Activated CD8-positive, alpha-beta T cell treated with anti-CD3 and anti-CD28 coated beads for 36 hours (primary cell): Measurements from ENCODE around the gene EPB41L5. TPM values are rescaled to one million over a fixed set of nuclear protein-coding genes. Genes with fewer than 3 reads are reported as not detected.
"Not testable (repeated sequence)": the region's sequence is repeated elsewhere in the genome, so short reads cannot be mapped to it uniquely, and the experiment has no call there.

ENCODE experiments used
- ATAC-seq: fragments of 200-7000 bp; cut with Tn5 transposase; one replicate; pipeline ENCODE4 v1.10.0; 2021; ENCODE audit warnings: mild to moderate bottlenecking, moderate library complexity
- CTCF ChIA-PET: fragments of 350-600 bp; sonication (Branson Sonifier 250); formaldehyde crosslinking; loops from one replicate; lab custom pipeline; 2021; ENCODE audit warnings: antibody characterized with exemption; lab: Charles Lee
- POLR2A ChIA-PET: fragments of 350-600 bp; sonication (Branson Sonifier 250); formaldehyde crosslinking; loops from one replicate; lab custom pipeline; 2021; ENCODE audit warnings: antibody characterized with exemption; lab: Charles Lee
- DNase-seq: peaks from one replicate; pipeline ENCODE4 v3.0.0-alpha.2; 2020
- H3K27ac Mint-ChIP-seq: one replicate; pipeline ENCODE4 v1.8.0; 2021; ENCODE audit warnings: mild to moderate bottlenecking, mixed read lengths
- H3K27me3 Mint-ChIP-seq: one replicate; pipeline ENCODE4 v1.8.0; 2021; ENCODE audit warnings: mixed read lengths
- H3K36me3 Mint-ChIP-seq: one replicate; pipeline ENCODE4 v1.8.0; 2021; ENCODE audit warnings: low read depth, mixed read lengths
- H3K4me1 Mint-ChIP-seq: one replicate; pipeline ENCODE4 v1.8.0; 2021; ENCODE audit warnings: low read depth, mixed read lengths
- H3K4me3 Mint-ChIP-seq: one replicate; pipeline ENCODE4 v1.8.0; 2021; ENCODE audit warnings: mild to moderate bottlenecking, moderate library complexity, mixed read lengths
- H3K9me3 Mint-ChIP-seq: one replicate; pipeline ENCODE4 v1.8.0; 2021; ENCODE audit warnings: mixed read lengths
- intact Hi-C: fragments of 100-400 bp; cut with micrococcal nuclease; formaldehyde crosslinking; loops from one replicate; pipeline ENCODE4 v1.10.0; 2022
- total RNA-seq, 2 experiments: library from RNA; stranded (reverse); gene quantifications; one replicate each; pipeline ENCODE4 v1.2.3, GENCODE V29; 2021
- TF ChIP-seq, protein P1 (sequence below): fragments of 200-600 bp; IDR thresholded peaks from one replicate; pipeline ENCODE4 v1.8.0; 2022; ENCODE audit warnings: antibody characterized with exemption, mild to moderate bottlenecking

The EPB41L5 gene
- total RNA-seq, 2 experiments from 2014 or later: 3.9 TPM

DNA sequence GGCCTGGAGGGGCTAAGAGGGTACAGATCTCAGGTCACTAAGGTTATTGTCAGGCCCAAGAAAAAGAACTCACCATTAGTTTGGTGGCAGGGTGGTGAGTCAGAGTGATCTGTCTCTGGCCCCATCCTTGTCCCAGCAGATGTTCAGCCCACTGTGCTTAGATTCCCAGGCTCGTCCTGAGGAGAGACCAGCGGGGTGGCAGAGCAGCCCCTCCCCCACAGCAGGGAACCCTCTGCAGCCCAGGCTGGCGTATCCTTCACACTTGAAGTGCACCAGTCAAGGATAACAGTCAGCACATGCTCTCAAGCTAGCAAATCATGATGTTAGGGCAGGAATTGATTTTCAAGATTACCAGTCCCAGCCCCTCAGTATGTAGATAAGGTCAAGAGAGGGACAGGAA is 167.2 kb downstream of the EPB41L5 start:
- ATAC-seq (no peak), DNase-seq (no peak)
- peaks cover 55% of the 10 kb centered on the region for H3K4me1 Mint-ChIP-seq
- no peaks in the 10 kb centered on the region for H3K9me3 Mint-ChIP-seq
- intact Hi-C loops: no loop called here
- ChIA-PET POLR2A (no interaction called here), CTCF (interaction anchor here (0.7 to 1.6 kb wide), 2 partner anchors 476 to 539 kb away, joined by 3 to 5 read pairs; no protein-coding TSS in a partner anchor)
- H3K27ac Mint-ChIP-seq: no peak overlapping the region
- H3K27me3 Mint-ChIP-seq: no peaks in the 10 kb centered on the region
- no peak overlapping the region for H3K4me3 Mint-ChIP-seq
- TF ChIP-seq, protein P1, sequence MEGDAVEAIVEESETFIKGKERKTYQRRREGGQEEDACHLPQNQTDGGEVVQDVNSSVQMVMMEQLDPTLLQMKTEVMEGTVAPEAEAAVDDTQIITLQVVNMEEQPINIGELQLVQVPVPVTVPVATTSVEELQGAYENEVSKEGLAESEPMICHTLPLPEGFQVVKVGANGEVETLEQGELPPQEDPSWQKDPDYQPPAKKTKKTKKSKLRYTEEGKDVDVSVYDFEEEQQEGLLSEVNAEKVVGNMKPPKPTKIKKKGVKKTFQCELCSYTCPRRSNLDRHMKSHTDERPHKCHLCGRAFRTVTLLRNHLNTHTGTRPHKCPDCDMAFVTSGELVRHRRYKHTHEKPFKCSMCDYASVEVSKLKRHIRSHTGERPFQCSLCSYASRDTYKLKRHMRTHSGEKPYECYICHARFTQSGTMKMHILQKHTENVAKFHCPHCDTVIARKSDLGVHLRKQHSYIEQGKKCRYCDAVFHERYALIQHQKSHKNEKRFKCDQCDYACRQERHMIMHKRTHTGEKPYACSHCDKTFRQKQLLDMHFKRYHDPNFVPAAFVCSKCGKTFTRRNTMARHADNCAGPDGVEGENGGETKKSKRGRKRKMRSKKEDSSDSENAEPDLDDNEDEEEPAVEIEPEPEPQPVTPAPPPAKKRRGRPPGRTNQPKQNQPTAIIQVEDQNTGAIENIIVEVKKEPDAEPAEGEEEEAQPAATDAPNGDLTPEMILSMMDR: no peak
- H3K36me3 Mint-ChIP-seq: no peaks in the 10 kb centered on the region

DNA sequence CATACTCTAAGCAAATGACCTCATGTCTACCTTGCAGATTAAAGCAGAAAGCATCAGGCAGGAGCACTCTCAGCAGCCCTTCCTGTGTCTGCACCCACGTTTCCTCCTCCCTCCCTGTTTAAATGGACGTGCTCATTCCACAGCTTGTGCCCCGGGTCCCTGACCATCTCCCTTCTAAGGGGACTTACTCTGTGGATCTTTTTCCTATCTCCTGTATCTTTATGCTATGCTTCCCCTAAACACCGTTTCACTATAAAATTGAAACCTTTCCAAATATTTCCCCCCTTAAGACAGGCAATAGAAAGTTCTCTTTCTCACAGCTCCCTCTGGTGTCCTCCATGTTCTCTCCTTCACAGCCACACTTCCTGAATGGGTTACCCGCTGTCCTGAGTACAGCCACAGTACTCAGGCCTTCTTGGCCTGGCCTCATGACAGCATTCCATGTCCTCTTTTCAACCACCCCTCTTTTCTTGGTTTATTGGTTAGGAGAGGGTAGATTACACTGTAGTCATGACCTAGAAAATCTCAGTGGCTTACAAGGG is 169.2 kb downstream of the EPB41L5 start:
- intact Hi-C loops: no loop called here
- DNase-seq: no peak
- Mint-ChIP-seq H3K4me3 (peak overlapping the region; percentile 10), H3K9me3 (no peaks in the 10 kb centered on the region), H3K27me3 (no peaks in the 10 kb centered on the region), H3K36me3 (no peaks in the 10 kb centered on the region), H3K27ac (peak overlapping the region; percentile 79), H3K4me1 (peaks cover 40% of the 10 kb centered on the region)
- POLR2A ChIA-PET: no interaction called here
- peak; percentile 12 for ATAC-seq
- CTCF ChIA-PET: interaction anchor here (1.0 to 3.7 kb wide), 4 partner anchors 72 to 356 kb away, joined by 3 to 12 read pairs (median 4); no protein-coding TSS in a partner anchor
- TF ChIP-seq, protein P1: no peak

DNA sequence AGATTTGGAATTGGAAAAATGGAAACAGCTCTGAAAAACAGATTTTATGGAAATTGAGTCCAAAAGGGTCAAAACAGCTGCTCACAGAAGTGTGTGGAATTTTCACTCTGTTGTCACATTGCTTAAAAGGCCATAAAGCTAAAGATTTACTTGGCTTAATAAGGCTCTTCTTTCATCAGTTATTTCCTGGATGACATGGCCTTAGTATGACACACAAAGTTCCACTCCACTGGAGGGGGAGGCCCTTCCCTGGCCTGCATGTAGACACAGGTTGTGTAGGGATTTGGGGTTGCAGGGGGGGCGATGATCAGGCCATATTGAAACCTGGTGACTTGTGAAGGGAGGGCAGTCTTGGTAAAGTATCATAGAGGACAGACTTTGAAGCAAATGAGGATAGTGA is 176.3 kb downstream of the EPB41L5 start:
- no peaks in the 10 kb centered on the region for H3K4me1 Mint-ChIP-seq
- no peak overlapping the region for H3K27ac Mint-ChIP-seq
- TF ChIP-seq, protein P1: no peak
- DNase-seq (no peak), ATAC-seq (no peak)
- no peak overlapping the region for H3K4me3 Mint-ChIP-seq
- ChIA-PET POLR2A (no interaction called here), CTCF (no interaction called here)
- intact Hi-C loops: no loop called here
- H3K27me3 Mint-ChIP-seq: no peaks in the 10 kb centered on the region
- peaks cover 16% of the 10 kb centered on the region for H3K9me3 Mint-ChIP-seq
- peaks cover 8% of the 10 kb centered on the region for H3K36me3 Mint-ChIP-seq

DNA sequence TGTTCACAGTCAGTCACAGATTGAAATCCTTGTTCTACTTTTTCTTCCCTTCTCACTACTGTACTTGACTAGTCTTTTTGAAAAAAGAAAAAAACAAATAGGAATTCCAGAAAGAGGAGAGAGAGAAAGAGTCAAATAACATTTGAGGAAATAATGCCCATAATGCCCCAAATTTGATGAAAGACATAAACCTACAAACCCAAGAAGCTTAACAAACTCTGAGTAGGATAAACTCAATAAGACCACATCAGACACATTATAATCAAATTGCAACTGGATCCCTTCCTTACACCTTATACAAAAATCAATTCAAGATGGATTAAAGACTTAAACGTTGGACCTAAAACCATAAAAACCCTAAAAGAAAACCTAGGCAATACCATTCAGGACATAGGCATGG is 179.4 kb downstream of the EPB41L5 start:
- POLR2A ChIA-PET: no interaction called here
- H3K4me3 Mint-ChIP-seq: no peak overlapping the region

DNA sequence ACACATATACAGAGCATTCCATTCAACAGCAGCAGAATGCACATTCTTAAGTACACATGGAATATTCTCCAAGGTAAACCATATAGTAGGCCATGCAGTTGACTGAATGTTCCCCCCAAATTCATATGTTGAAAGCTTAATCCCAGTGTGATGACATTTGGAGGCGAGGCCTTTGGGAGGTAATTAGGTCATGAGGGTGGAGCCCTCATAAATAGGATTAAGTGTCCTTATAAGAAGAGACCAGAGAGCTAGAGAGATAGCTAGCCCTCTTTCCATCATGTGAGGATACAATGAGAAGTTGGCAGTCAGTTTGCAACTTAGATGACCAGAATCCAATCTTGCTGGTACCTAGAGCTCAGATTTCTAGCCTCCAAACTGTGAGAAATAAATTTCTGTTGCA is 182.7 kb downstream of the EPB41L5 start:
- no peak overlapping the region for H3K4me3 Mint-ChIP-seq
- ChIA-PET CTCF (interaction anchor here (1.2 to 2.8 kb wide), 5 partner anchors 11 to 117 kb away, joined by 3 to 8 read pairs (median 5); no protein-coding TSS in a partner anchor), POLR2A (no interaction called here)
- no peaks in the 10 kb centered on the region for H3K27me3 Mint-ChIP-seq
- no peak overlapping the region for H3K27ac Mint-ChIP-seq
- intact Hi-C loops: no loop called here
- ATAC-seq (no peak), DNase-seq (no peak)
- no peaks in the 10 kb centered on the region for H3K4me1 Mint-ChIP-seq
- H3K36me3 Mint-ChIP-seq: peaks cover 8% of the 10 kb centered on the region
- peaks cover 21% of the 10 kb centered on the region for H3K9me3 Mint-ChIP-seq
- TF ChIP-seq, protein P1: no peak

More for the DNA sequence above, 179.4 kb downstream of the EPB41L5 start:
- Mint-ChIP-seq H3K27me3 (no peaks in the 10 kb centered on the region), H3K36me3 (peaks cover 8% of the 10 kb centered on the region), H3K4me1 (no peaks in the 10 kb centered on the region), H3K9me3 (peaks cover 19% of the 10 kb centered on the region), H3K27ac (no peak overlapping the region)
- ATAC-seq (no peak), DNase-seq (no peak)
- intact Hi-C loops: no loop called here
- CTCF ChIA-PET: no interaction called here
- TF ChIP-seq, protein P1: no peak

DNA sequence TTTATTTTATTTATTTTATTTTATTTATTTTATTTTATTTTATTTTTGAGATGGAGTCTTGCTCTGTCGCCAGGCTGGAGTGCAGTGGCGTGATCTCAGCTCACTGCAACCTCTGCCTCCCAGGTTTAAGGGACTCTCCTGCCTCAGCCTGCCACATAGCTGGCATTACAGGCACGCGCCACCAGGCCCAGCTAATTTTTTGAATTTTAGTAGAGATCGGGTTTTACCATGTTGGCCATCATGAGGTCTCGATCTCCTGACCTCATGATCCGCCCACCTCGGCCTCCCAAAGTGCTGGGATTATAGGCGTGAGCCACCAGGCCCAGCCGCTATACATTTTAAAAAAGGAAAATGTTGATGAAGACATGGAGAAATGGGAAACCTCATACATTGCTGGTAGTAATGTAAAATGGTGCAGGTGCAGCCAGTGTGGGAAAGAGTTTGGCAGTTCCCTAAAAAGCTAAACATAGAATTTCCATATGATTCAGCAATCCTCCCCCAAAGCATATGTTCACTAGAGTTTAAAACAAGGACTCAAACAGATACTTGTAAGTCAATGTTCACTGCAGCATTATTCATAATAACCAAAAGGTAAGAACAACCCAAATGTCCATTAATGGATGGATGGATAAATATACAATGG is 187.1 kb downstream of the EPB41L5 start:
- CTCF ChIA-PET, H3K4me3 Mint-ChIP-seq, H3K27me3 Mint-ChIP-seq, ATAC-seq, H3K9me3 Mint-ChIP-seq, H3K36me3 Mint-ChIP-seq, H3K4me1 Mint-ChIP-seq, DNase-seq, POLR2A ChIA-PET, intact Hi-C loops, H3K27ac Mint-ChIP-seq: not testable (repeated sequence)
